ENCODE results near the gene FAM167B. TPM values are rescaled to one million over a fixed set of nuclear protein-coding genes. Genes with fewer than 3 reads are reported as not detected.

FAM167B gene
- total and polyA plus RNA-seq, 4 donors: 0.47 to 9.2 (median 3.8) TPM

DNA sequence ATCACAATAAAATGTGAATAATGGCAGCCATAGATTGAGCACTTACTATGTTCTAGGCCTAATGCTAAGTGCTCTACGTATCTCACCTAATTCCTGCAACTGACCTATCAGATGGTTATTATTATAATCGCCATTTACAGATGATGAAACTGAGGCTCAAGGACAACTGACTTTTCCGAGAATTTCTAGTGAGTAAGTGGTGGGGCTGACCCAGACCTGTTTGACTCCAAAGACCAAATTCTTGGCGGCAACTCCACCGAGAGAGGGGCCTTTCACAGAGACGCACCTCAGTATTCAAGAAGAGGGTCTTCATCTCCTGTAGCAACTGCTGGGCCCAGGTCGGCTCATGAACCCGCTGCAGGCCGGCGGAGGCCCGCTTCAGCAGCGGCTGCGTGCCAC lies 25.4 kb upstream of the FAM167B start:
- H3K4me1 ChIP-seq (ENCODE audit: control insufficient read depth in 4 of 4, insufficient read depth in 4 of 4, low read length in 3 of 4): peaks cover 13 to 26% (median 23%) of the 10 kb centered on the region in 4 donors
- H3K27me3 ChIP-seq (ENCODE audit: control insufficient read depth in 4 of 4, insufficient read depth in 4 of 4, low read length in 3 of 4): no peaks in the 10 kb centered on the region
- H3K4me3 ChIP-seq (ENCODE audit: low read depth in 1 of 3, low read length in 3 of 3): peak overlapping the region; percentile 85 to 94 (median 92)
- WGBS: 5% methylated on average over 13 of the region's 13 CpGs
- peak overlapping the region; percentile 77 to 89 for H3K27ac ChIP-seq (ENCODE audit: low read depth in 1 of 2, low read length in 2 of 2)
- H3K9ac ChIP-seq (ENCODE audit: low read depth in 1 of 2, low read length in 2 of 2): peak overlapping the region; percentile 69 to 70
- no peaks in the 10 kb centered on the region for H3K9me3 ChIP-seq (ENCODE audit: control insufficient read depth in 4 of 4, low read length in 3 of 4)
- H3K36me3 ChIP-seq (ENCODE audit: control insufficient read depth in 4 of 4, insufficient read depth in 3 of 4, low read depth in 1 of 4, low read length in 3 of 4): peaks cover 4 to 18% (median 9%) of the 10 kb centered on the region in 4 donors
- DNase-seq (ENCODE audit: low spot score): no peak
- TF ChIP-seq SP1 (IDR thresholded peaks at IDR 0.05) (no peak), EGR1 (IDR thresholded peaks at IDR 0.05; ENCODE audit: low read depth in 2 of 2) (no peak)

DNA sequence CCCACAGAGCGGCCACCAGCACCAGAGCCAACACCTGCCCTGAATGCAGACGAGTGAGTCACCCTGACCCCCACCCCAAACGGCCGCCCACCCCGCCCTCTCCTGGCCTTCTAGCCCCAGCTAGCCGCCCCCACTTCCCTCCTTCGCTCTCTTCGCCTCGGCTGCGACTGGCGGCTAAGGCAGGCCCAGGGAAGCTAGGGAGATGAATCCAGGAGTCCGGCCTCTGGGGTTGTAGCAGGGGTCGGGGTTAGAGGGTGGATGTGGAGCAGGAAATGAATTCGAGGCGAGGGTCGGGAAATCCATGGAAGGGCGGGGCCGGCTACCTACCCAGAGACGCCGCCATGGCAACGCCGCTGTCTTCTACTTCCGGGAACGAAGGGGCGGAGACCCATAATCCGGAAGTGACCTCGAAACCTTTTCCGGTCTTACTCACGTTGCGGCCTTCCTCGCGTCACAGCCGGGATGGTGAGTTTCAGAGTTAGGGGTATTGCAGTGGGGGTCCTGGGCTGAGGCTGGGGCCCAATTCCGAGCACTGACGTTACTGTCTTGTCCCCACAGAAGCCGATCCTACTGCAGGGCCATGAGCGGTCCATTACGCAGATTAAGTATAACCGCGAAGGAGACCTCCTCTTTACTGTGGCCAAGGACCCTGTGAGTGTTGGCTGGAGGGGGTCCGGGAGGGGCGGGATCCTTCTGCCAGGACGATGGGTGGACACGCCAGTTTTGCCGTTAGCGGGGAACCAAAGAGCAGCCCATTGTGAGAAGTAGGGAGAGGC lies 24.9 kb upstream of the FAM167B start, which contains the start of the genes EIF3I and TMEM234:
Gene EIF3I (plus strand): TSS at position 428 of the 776 bp plus-strand sequence. CDS start 35 bp downstream, at position 463.
Gene TMEM234 (minus strand): TSS at position 374 of the 776 bp plus-strand sequence. CDS start 31 bp downstream, at position 343.
- H3K4me1 ChIP-seq (ENCODE audit: control insufficient read depth in 4 of 4, insufficient read depth in 4 of 4, low read length in 3 of 4): peaks cover 13 to 26% (median 23%) of the 10 kb centered on the region in 4 donors
- no peaks in the 10 kb centered on the region for H3K27me3 ChIP-seq (ENCODE audit: control insufficient read depth in 4 of 4, insufficient read depth in 4 of 4, low read length in 3 of 4)
- H3K4me3 ChIP-seq (ENCODE audit: low read depth in 1 of 3, low read length in 3 of 3): peak within 1 kb of the TSS; percentile 85 to 94 (median 92)
- H3K9ac ChIP-seq (ENCODE audit: low read depth in 1 of 2, low read length in 2 of 2): peak within 1 kb of the TSS; percentile 91 to 94
- peaks cover 4 to 20% (median 9%) of the 10 kb centered on the region in 4 donors for H3K36me3 ChIP-seq (ENCODE audit: control insufficient read depth in 4 of 4, insufficient read depth in 3 of 4, low read depth in 1 of 4, low read length in 3 of 4)
- peak; percentile 89 for DNase-seq (ENCODE audit: low spot score)
- H3K27ac ChIP-seq (ENCODE audit: low read depth in 1 of 2, low read length in 2 of 2): peak within 1 kb of the TSS; percentile 77 to 89
- no peaks in the 10 kb centered on the region for H3K9me3 ChIP-seq (ENCODE audit: control insufficient read depth in 4 of 4, low read length in 3 of 4)
- under 1% methylated on average over 46 of the region's 46 CpGs for WGBS
- TF ChIP-seq TAF1 (conservative IDR thresholded peaks at IDR 0.05) (no peak), CTCF (IDR thresholded peaks at IDR 0.05; ENCODE audit: low read depth, low read length, missing input control) (no peak), SP1 (IDR thresholded peaks at IDR 0.05) (peak; percentile 40), GABPA (IDR thresholded peaks at IDR 0.05 in 1 of 2, conservative IDR thresholded peaks at IDR 0.05 in 1 of 2) (peak; percentile 91 to 97), RAD21 (IDR thresholded peaks at IDR 0.05) (peak in 1 of 2 donors; percentile 13), HNF4G (IDR thresholded peaks at IDR 0.05) (no peak), HNF4A (conservative IDR thresholded peaks at IDR 0.05) (no peak), FOXA1 (IDR thresholded peaks at IDR 0.05) (no peak), EGR1 (IDR thresholded peaks at IDR 0.05; ENCODE audit: low read depth in 2 of 2) (peak; percentile 52 to 76), FOXA2 (IDR thresholded peaks at IDR 0.05) (no peak), RXRA (IDR thresholded peaks at IDR 0.05) (peak in 1 of 2 donors; percentile 33), JUND (IDR thresholded peaks at IDR 0.05) (peak in 1 of 2 donors; percentile 28), MAX (IDR thresholded peaks at IDR 0.05) (peak; percentile 38), YY1 (IDR thresholded peaks at IDR 0.05) (peak; percentile 57), NR2F2 (IDR thresholded peaks at IDR 0.05) (peak; percentile 86)
- TF ChIP-seq, protein P1, sequence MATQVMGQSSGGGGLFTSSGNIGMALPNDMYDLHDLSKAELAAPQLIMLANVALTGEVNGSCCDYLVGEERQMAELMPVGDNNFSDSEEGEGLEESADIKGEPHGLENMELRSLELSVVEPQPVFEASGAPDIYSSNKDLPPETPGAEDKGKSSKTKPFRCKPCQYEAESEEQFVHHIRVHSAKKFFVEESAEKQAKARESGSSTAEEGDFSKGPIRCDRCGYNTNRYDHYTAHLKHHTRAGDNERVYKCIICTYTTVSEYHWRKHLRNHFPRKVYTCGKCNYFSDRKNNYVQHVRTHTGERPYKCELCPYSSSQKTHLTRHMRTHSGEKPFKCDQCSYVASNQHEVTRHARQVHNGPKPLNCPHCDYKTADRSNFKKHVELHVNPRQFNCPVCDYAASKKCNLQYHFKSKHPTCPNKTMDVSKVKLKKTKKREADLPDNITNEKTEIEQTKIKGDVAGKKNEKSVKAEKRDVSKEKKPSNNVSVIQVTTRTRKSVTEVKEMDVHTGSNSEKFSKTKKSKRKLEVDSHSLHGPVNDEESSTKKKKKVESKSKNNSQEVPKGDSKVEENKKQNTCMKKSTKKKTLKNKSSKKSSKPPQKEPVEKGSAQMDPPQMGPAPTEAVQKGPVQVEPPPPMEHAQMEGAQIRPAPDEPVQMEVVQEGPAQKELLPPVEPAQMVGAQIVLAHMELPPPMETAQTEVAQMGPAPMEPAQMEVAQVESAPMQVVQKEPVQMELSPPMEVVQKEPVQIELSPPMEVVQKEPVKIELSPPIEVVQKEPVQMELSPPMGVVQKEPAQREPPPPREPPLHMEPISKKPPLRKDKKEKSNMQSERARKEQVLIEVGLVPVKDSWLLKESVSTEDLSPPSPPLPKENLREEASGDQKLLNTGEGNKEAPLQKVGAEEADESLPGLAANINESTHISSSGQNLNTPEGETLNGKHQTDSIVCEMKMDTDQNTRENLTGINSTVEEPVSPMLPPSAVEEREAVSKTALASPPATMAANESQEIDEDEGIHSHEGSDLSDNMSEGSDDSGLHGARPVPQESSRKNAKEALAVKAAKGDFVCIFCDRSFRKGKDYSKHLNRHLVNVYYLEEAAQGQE (IDR thresholded peaks at IDR 0.05): no peak
- TF ChIP-seq, protein P2, sequence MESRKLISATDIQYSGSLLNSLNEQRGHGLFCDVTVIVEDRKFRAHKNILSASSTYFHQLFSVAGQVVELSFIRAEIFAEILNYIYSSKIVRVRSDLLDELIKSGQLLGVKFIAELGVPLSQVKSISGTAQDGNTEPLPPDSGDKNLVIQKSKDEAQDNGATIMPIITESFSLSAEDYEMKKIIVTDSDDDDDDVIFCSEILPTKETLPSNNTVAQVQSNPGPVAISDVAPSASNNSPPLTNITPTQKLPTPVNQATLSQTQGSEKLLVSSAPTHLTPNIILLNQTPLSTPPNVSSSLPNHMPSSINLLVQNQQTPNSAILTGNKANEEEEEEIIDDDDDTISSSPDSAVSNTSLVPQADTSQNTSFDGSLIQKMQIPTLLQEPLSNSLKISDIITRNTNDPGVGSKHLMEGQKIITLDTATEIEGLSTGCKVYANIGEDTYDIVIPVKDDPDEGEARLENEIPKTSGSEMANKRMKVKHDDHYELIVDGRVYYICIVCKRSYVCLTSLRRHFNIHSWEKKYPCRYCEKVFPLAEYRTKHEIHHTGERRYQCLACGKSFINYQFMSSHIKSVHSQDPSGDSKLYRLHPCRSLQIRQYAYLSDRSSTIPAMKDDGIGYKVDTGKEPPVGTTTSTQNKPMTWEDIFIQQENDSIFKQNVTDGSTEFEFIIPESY (IDR thresholded peaks at IDR 0.05): no peak
- TF ChIP-seq, protein P3, sequence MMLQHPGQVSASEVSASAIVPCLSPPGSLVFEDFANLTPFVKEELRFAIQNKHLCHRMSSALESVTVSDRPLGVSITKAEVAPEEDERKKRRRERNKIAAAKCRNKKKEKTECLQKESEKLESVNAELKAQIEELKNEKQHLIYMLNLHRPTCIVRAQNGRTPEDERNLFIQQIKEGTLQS (IDR thresholded peaks at IDR 0.05): no peak
